ENCODE results near the gene TRIM50. TPM values are rescaled to one million over a fixed set of nuclear protein-coding genes. Genes with fewer than 3 reads are reported as not detected.
"Not testable (repeated sequence)": the region's sequence is repeated elsewhere in the genome, so short reads cannot be mapped to it uniquely, and the experiment has no call there.

TRIM50 gene
- total RNA-seq, 8 experiments from 2014 or later: 0.14 to 0.47 TPM; not detected in 6

DNA sequence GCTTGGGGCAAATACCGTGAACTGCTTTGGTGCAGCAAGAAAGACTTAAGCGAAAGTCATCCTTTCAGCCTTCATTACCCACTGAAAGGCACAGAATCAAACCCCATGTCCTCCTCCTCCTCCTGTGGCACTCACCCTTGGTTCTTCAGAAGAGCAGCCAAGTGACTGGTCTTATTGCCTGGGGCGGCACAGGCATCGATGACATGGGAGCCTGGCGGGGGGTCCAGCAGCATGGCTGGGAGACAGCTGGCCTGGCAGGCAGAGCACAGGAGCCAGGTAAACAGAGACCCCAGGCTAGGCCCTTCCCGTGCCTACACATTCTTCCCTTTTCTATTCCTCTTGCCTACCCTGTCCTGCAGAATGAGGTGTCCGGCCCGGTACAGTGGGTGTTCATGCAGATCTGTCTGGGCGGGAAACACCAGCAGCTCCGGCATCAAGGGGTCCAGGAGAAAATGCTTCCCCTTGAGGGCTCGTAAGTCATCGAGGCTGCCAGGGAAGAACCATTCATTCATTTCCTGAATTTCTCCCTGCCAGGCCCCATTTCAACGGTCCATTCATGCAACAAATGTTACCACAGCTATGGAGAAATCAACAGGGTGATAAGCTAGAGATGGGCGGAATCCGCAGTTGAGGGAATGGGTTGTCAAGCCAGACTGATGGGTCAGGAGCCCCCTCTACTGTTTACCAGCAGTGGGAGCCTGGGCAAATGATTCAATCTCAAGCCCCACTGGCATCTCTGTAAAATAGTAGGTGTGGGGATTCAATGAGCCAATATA is 23.1 kb downstream of the TRIM50 start:
- H3K4me1 ChIP-seq (replicated peaks in 1 of 2); in situ Hi-C loops (cut with MboI; ENCODE audit: low pct_unique_long_range_greater_than_20kb in 2 of 9, low sequenced_read_pairs in 9 of 9, unreplicated experiment in 9 of 9); H3K27ac ChIP-seq; ATAC-seq (replicated peaks in 6 of 8); H3K4me3 ChIP-seq: not testable (repeated sequence)
- 80 to 100% (median 94%) methylated on average over 1 to 3 of the region's 15 CpGs; no CpG with 5 or more reads in 6 of the 10 experiments for WGBS, 10 experiments

DNA sequence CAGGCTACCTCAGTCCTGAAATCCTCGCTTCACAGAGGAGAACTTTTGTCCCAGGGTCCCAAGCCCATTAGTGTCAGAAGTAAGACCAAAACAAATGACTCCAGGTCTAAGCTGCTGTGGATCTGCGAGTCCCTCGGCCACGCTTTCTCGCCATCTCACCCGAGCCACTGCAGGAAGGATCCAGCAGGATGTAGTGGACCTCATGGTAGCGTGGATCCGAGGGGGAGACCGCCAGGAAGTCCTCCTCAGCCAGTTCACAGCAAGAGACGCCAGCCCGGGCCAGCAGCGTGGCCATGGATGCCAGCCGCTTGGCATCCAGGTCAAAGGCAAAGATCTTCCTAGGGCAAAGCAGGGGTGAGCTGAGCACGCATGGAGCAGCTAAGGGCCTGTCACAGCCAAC is 23.8 kb downstream of the TRIM50 start:
- 77 to 97% (median 89%) methylated on average over 1 to 13 of the region's 14 CpGs; no CpG with 5 or more reads in 6 of the 10 experiments for WGBS, 10 experiments
- no peak overlapping the region for H3K4me3 ChIP-seq
- in situ Hi-C loops (cut with MboI; ENCODE audit: low pct_unique_long_range_greater_than_20kb in 2 of 9, low sequenced_read_pairs in 9 of 9, unreplicated experiment in 9 of 9): no loop called here
- peaks cover under 1 to 4% of the 10 kb centered on the region in 2 donors for H3K4me1 ChIP-seq (replicated peaks in 1 of 2)
- ATAC-seq (replicated peaks in 6 of 8): no peak
- no peak overlapping the region for H3K27ac ChIP-seq

DNA sequence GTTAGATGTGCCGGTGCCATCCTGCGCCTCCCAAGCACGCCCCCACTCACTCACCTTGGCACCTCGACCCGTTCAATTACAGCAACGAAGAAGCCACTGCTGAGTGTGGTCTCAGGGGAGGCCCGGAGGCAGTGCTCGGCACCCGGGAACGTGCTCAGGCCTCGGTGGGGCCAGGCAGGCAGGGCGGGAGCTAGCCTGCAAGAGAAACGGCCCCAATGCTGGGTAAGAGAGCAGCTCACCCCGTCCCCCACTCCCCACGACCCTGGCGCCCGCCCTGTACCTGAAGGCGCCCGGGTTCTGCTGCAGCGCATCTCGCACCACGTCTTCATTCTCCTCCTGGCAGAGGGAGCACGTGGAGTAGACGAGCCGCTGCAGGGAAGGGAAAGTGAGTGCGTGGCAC is 24.3 kb downstream of the TRIM50 start:
- WGBS, 10 experiments: no CpG with 5 or more reads among the region's 26 CpGs
- Histone ChIP-seq H3K4me1 (replicated peaks in 1 of 2) (peaks cover 0 to 3% of the 10 kb centered on the region in 2 donors), H3K27ac (no peak overlapping the region), H3K4me3 (no peak overlapping the region)
- no peak for ATAC-seq (replicated peaks in 6 of 8)
- in situ Hi-C loops (cut with MboI; ENCODE audit: low pct_unique_long_range_greater_than_20kb in 2 of 9, low sequenced_read_pairs in 9 of 9, unreplicated experiment in 9 of 9): no loop called here

DNA sequence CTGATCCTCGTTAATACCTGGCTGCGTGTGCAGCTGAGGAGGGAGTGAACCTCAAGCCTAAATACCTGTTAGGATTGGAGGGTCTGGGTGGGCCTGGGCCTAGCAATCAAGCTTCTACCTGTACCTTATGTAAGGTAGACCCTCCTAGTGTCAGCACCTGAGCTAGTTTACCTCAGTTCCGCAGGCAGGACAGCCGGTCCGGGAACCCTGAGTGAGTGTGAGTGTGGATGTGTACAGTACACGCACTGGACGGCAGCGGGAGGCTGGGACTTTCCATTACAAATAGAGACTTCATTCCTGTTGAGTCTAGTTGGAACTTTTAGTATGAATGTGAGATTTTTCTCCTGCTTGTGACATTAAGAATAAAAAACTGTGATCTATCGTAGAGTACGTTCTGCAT is 25.0 kb downstream of the TRIM50 start:
- in situ Hi-C loops (cut with MboI; ENCODE audit: low pct_unique_long_range_greater_than_20kb in 2 of 9, low sequenced_read_pairs in 9 of 9, unreplicated experiment in 9 of 9); H3K4me3 ChIP-seq; H3K4me1 ChIP-seq (replicated peaks in 1 of 2); ATAC-seq (replicated peaks in 6 of 8); H3K27ac ChIP-seq: not testable (repeated sequence)
- WGBS, 10 experiments: 90 to 100% methylated on average over 2 of the region's 10 CpGs; no CpG with 5 or more reads in 8 of the 10 experiments

DNA sequence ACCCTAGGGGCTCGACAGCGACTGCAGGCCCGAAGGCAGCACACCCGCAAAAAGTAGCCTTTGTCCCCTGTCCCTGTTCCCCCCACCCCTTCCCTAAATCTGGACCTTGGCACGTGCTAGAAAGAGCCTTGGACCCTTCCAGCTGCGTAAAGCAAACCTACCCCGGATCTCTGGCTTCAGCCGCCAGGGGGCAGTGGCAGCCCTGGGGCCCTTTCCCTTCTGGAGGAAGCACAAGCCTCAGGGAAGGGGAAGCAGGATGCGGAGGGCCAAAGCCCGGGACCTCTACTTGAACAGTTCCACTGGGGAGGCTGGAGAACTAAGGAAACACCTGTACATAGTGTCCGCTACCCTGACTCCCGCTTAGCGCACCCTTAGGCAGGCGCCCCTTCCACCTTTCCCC is 26.8 kb downstream of the TRIM50 start:
- WGBS, 10 experiments: no CpG with 5 or more reads among the region's 14 CpGs
- H3K4me1 ChIP-seq (replicated peaks in 1 of 2); H3K4me3 ChIP-seq; H3K27ac ChIP-seq; in situ Hi-C loops (cut with MboI; ENCODE audit: low pct_unique_long_range_greater_than_20kb in 2 of 9, low sequenced_read_pairs in 9 of 9, unreplicated experiment in 9 of 9): not testable (repeated sequence)
- ATAC-seq (replicated peaks in 6 of 8): peak; percentile 12 to 68 (median 32)

DNA sequence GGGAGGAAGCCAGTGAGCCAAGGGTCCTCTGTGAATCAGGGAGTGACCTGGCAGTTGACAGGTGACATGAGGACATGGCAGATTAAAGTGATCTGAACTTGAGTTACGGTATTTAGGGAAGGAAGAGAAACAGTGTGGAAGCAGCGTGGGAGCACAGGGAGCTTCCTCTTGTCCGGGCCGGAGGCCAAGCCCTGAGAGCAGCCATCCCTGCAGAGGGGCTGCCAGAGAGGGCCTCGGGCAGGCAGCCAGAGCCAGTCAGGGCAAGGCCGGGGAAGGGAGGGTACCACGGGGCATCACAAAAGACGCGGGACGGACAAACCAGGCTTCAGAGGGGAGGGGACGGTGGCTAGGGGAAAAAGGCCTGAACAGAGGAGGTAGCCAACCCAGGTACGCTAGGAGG is 28.1 kb downstream of the TRIM50 start:
- H3K4me1 ChIP-seq (replicated peaks in 1 of 2); in situ Hi-C loops (cut with MboI; ENCODE audit: low pct_unique_long_range_greater_than_20kb in 2 of 9, low sequenced_read_pairs in 9 of 9, unreplicated experiment in 9 of 9); H3K4me3 ChIP-seq; H3K27ac ChIP-seq: not testable (repeated sequence)
- ATAC-seq (replicated peaks in 6 of 8): peak in 1 of 8 experiments; percentile 15
- no CpG with 5 or more reads among the region's 12 CpGs for WGBS, 10 experiments

DNA sequence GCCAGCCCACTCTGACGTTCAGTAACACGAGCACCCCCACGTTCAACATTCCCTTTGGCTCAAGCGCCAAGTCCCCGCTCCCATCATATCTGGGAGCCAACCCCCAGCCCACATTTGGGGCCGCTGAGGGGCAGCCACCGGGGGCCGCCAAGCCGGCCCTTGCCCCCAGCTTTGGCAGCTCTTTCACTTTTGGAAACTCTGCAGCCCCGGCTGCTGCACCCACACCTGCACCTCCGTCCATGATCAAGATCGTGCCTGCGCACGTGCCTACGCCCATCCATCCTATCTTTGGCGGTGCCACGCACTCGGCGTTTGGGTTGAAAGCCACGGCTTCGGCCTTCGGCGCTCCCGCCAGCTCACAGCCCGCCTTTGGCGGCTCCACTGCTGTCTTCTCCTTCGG is 30.2 kb downstream of the TRIM50 start:
- WGBS, 10 experiments: no CpG with 5 or more reads among the region's 27 CpGs
- H3K27ac ChIP-seq: not testable (repeated sequence)

DNA sequence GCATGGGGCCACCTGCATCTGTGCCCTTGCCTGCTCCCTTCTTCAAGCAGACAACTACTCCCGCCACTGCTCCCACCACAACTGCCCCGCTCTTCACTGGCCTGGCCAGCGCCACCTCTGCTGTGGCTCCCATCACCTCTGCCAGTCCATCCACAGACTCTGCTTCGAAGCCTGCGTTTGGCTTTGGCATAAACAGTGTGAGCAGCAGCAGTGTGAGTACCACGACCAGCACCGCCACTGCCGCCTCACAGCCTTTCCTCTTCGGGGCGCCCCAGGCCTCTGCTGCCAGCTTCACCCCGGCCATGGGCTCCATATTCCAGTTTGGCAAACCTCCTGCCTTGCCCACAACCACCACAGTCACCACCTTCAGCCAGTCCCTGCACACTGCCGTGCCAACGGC is 30.6 kb downstream of the TRIM50 start:
- in situ Hi-C loops (cut with MboI; ENCODE audit: low pct_unique_long_range_greater_than_20kb in 2 of 9, low sequenced_read_pairs in 9 of 9, unreplicated experiment in 9 of 9); H3K4me3 ChIP-seq; H3K27ac ChIP-seq; H3K4me1 ChIP-seq (replicated peaks in 1 of 2): not testable (repeated sequence)
- ATAC-seq (replicated peaks in 6 of 8): peak in 2 of 8 experiments; percentile 12 to 25
- no CpG with 5 or more reads among the region's 13 CpGs for WGBS, 10 experiments

More for the DNA sequence above, 30.2 kb downstream of the TRIM50 start:
- H3K4me3 ChIP-seq; ATAC-seq (replicated peaks in 6 of 8); H3K4me1 ChIP-seq (replicated peaks in 1 of 2); in situ Hi-C loops (cut with MboI; ENCODE audit: low pct_unique_long_range_greater_than_20kb in 2 of 9, low sequenced_read_pairs in 9 of 9, unreplicated experiment in 9 of 9): not testable (repeated sequence)

DNA sequence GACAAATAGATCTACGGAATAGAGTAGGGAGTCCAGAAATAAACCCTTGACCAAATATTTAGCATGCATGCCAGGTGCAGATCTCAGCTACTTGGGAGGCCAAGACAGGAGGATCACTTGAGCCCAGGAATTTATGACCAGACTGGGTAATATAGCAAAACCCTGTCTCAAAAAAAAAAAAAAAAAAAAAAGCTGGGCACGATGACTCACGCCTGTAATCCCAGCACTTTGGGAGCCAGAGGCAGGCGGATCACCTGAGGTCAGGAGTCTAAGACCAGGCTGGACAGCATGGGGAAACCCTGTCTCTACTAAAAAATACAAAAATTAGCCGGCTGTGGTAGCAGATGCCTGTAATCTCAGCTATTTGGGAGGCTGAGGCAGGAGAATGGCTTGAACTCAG is 50.7 kb downstream of the TRIM50 start:
- H3K4me1 ChIP-seq (replicated peaks in 1 of 2); H3K4me3 ChIP-seq; H3K27ac ChIP-seq; in situ Hi-C loops (cut with MboI; ENCODE audit: low pct_unique_long_range_greater_than_20kb in 2 of 9, low sequenced_read_pairs in 9 of 9, unreplicated experiment in 9 of 9): not testable (repeated sequence)
- WGBS, 10 experiments: 20 to 88% (median 75%) methylated on average over 1 of the region's 5 CpGs; no CpG with 5 or more reads in 6 of the 10 experiments
- peak in 3 of 8 experiments; percentile 20 to 52 (median 38) for ATAC-seq (replicated peaks in 6 of 8)

DNA sequence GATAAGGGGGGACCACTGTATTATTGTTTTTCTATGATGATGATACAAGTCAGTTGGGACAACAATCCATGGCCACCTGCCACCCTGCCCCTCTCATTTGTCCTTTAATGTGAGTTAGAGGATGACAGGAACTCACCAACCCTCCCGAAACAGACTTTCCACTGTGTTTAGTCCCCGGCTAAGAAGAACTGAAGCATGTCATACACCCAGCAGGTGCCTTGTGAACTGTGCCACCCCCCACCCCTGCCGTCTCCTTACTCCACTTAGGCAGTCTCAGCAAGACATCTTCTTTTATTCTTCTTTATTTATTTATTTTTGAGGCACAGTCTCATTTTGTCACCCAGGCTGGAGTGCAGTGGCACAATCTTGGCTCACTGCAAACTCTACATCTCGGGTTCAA is 60.1 kb downstream of the TRIM50 start:
- WGBS, 10 experiments: no CpG with 5 or more reads among the region's 4 CpGs
- H3K4me3 ChIP-seq; H3K4me1 ChIP-seq (replicated peaks in 1 of 2); H3K27ac ChIP-seq; in situ Hi-C loops (cut with MboI; ENCODE audit: low pct_unique_long_range_greater_than_20kb in 2 of 9, low sequenced_read_pairs in 9 of 9, unreplicated experiment in 9 of 9); ATAC-seq (replicated peaks in 6 of 8): not testable (repeated sequence)

DNA sequence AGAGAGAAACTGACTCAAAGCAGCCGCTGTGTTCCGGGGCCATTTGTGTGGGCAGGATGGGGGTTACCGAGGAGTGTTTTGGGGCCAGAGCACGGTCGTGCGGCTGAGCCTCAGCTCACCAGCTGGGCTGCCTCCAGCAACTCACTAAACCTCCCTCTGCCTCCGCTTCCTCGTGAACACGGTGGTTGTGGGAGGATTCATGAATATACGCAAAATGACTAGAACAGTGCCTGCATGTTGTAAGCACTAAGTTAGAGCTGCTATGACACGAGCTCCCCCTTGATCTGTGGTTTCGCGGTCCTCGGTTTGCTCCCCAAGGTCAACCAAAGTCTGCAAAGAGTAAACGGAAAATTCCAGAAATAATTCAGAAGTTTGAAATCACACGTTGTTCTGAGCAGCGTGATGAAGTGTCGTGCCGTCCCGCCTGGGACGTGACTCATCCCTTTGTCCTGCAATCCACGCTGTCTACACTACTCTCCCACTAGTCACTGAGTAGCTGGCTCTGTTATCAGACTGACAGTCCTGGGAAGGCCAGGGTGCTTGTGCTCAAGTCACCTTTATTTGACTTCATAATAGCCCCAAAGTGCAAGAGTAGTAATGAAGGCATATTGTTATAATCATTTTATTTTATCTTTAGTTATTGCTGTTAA is 61.0 kb downstream of the TRIM50 start:
- H3K27ac ChIP-seq; H3K4me1 ChIP-seq (replicated peaks in 1 of 2); in situ Hi-C loops (cut with MboI; ENCODE audit: low pct_unique_long_range_greater_than_20kb in 2 of 9, low sequenced_read_pairs in 9 of 9, unreplicated experiment in 9 of 9); H3K4me3 ChIP-seq: not testable (repeated sequence)
- WGBS, 10 experiments: no CpG with 5 or more reads among the region's 22 CpGs
- ATAC-seq (replicated peaks in 6 of 8): peak in 5 of 8 experiments; percentile 37 to 79 (median 52)

Data from motor neuron (in vitro differentiated cells).